ENCODE results near the gene SIM2. TPM values are rescaled to one million over a fixed set of nuclear protein-coding genes. Genes with fewer than 3 reads are reported as not detected.

Gene SIM2
- total RNA-seq, 1 experiment from 2014 or later, result 23.9 TPM

- Histone ChIP-seq H3K79me2 (ENCODE audit: insufficient read depth, low read length) (no peaks in the 10 kb centered on the region), H3K27me3 (ENCODE audit: insufficient read depth, low read length) (no peaks in the 10 kb centered on the region), H3K4me1 (ENCODE audit: control insufficient read depth in 1 of 2, insufficient read depth in 2 of 2, low read length in 2 of 2) (no peaks in the 10 kb centered on the region), H4K20me1 (ENCODE audit: insufficient read depth) (no peaks in the 10 kb centered on the region), H3K4me3 (replicated peaks in 1 of 2; ENCODE audit: low read depth in 1 of 2, low read length in 2 of 2) (no peak overlapping the region), H3K4me2 (ENCODE audit: low read length) (no peak overlapping the region), H3K36me3 (ENCODE audit: control insufficient read depth in 1 of 2, insufficient read depth in 2 of 2, low read length in 2 of 2) (no peaks in the 10 kb centered on the region), H3K9ac (ENCODE audit: low read length) (no peak overlapping the region), H3K27ac (ENCODE audit: low read depth, low read length) (no peak overlapping the region), H3K9me3 (ENCODE audit: control insufficient read depth in 1 of 2, insufficient read depth in 1 of 2, low read depth in 1 of 2, low read length in 2 of 2) (no peaks in the 10 kb centered on the region), H3K9me2 (ENCODE audit: insufficient read depth) (no peaks in the 10 kb centered on the region), H2AFZ (ENCODE audit: low read depth, low read length, poor library complexity, severe bottlenecking) (no peak overlapping the region)
- POLR2A ChIA-PET, result no interaction called here
- RAD21 ChIA-PET (ENCODE audit: low non-redundant PET in 1 of 2, low total read pairs in 2 of 2, uncharacterized antibody in 2 of 2, unreplicated experiment in 2 of 2), result no interaction called here
- intact Hi-C loops (cut with micrococcal nuclease), result no loop called here
- no peak for TF ChIP-seq ELF1 (IDR thresholded peaks at IDR 0.05; ENCODE audit: borderline replicate concordance, low read depth)
- no peak for TF ChIP-seq FOSL1 (IDR thresholded peaks at IDR 0.05; ENCODE audit: low read depth)
- TF ChIP-seq, protein P1, sequence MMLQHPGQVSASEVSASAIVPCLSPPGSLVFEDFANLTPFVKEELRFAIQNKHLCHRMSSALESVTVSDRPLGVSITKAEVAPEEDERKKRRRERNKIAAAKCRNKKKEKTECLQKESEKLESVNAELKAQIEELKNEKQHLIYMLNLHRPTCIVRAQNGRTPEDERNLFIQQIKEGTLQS (IDR thresholded peaks at IDR 0.05), result no peak
- no peak for TF ChIP-seq YY1 (IDR thresholded peaks at IDR 0.05; ENCODE audit: extremely low read depth, insufficient replicate concordance, low read depth, low read length)
- TF ChIP-seq EZH2 (IDR thresholded peaks at IDR 0.05), result no peak
- TF ChIP-seq CEBPB (IDR thresholded peaks at IDR 0.05; ENCODE audit: low read depth), result no peak
- no peak for TF ChIP-seq SP1 (IDR thresholded peaks at IDR 0.05; ENCODE audit: low read depth)
- no peak for TF ChIP-seq RAD21 (IDR thresholded peaks at IDR 0.05; ENCODE audit: low read depth)
- TF ChIP-seq, protein P2, sequence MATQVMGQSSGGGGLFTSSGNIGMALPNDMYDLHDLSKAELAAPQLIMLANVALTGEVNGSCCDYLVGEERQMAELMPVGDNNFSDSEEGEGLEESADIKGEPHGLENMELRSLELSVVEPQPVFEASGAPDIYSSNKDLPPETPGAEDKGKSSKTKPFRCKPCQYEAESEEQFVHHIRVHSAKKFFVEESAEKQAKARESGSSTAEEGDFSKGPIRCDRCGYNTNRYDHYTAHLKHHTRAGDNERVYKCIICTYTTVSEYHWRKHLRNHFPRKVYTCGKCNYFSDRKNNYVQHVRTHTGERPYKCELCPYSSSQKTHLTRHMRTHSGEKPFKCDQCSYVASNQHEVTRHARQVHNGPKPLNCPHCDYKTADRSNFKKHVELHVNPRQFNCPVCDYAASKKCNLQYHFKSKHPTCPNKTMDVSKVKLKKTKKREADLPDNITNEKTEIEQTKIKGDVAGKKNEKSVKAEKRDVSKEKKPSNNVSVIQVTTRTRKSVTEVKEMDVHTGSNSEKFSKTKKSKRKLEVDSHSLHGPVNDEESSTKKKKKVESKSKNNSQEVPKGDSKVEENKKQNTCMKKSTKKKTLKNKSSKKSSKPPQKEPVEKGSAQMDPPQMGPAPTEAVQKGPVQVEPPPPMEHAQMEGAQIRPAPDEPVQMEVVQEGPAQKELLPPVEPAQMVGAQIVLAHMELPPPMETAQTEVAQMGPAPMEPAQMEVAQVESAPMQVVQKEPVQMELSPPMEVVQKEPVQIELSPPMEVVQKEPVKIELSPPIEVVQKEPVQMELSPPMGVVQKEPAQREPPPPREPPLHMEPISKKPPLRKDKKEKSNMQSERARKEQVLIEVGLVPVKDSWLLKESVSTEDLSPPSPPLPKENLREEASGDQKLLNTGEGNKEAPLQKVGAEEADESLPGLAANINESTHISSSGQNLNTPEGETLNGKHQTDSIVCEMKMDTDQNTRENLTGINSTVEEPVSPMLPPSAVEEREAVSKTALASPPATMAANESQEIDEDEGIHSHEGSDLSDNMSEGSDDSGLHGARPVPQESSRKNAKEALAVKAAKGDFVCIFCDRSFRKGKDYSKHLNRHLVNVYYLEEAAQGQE (IDR thresholded peaks at IDR 0.05; ENCODE audit: low read depth), result no peak
- TF ChIP-seq POLR2AphosphoS5 (IDR thresholded peaks at IDR 0.05; ENCODE audit: low read depth, low read length), result no peak
- TF ChIP-seq SIN3A (IDR thresholded peaks at IDR 0.05; ENCODE audit: low read depth), result no peak
- TF ChIP-seq EZH2phosphoT487 (IDR thresholded peaks at IDR 0.05; ENCODE audit: borderline replicate concordance), result no peak
- TF ChIP-seq ZFX (IDR thresholded peaks at IDR 0.05), result no peak
- no peak for TF ChIP-seq SRF (IDR thresholded peaks at IDR 0.05; ENCODE audit: low read depth)
- TF ChIP-seq CTCF (IDR thresholded peaks at IDR 0.05 in 2 of 3, conservative IDR thresholded peaks at IDR 0.05 in 1 of 3; ENCODE audit: borderline replicate concordance in 1 of 3, insufficient read depth in 1 of 3, low read depth in 2 of 3, low read length in 2 of 3), result no peak
- no peak for TF ChIP-seq JUND (IDR thresholded peaks at IDR 0.05)
- no peak for TF ChIP-seq ZBTB33 (IDR thresholded peaks at IDR 0.05; ENCODE audit: extremely low read depth, insufficient replicate concordance, low read length)
- TF ChIP-seq MAX (IDR thresholded peaks at IDR 0.05), result no peak
- TF ChIP-seq ZNF274 (IDR thresholded peaks at IDR 0.05; ENCODE audit: low read depth, low read length), result no peak
- TF ChIP-seq CBX3 (IDR thresholded peaks at IDR 0.05; ENCODE audit: low read depth), result no peak
- CTCF ChIA-PET, result no interaction called here
- ATAC-seq (no peak), DNase-seq (ENCODE audit: low read depth, low spot score) (no peak)
- no TSS peak for BruUV-seq (replicated peaks)
Observed at GRCh38 chr21:36692114-36692834, 6.6 kb upstream of the SIM2 start.
